SKM-1 treated with dmso at 0.1 percent for 144 hours (cell line): ENCODE results near the gene NEK1.
"Not testable (repeated sequence)": the region's sequence is repeated elsewhere in the genome, so short reads cannot be mapped to it uniquely, and the experiment has no call there.

Experiments
- DNase-seq: peaks from one replicate; lab custom pipeline; 2025; ENCODE audit not compliant: unreplicated experiment; lab: John Stamatoyannopoulos, UW

NEK1 gene

GRCh38 chr4:169628579-169628978, 16.2 kb upstream of the NEK1 start:
- no peak for DNase-seq

GRCh38 chr4:169627307-169627706, 14.9 kb upstream of the NEK1 start:
- no peak for DNase-seq

GRCh38 chr4:169626331-169627282, 14.2 kb upstream of the NEK1 start:
- DNase-seq = no peak

- DNase-seq = no peak
Observed at GRCh38 chr4:169625886-169626285, 13.5 kb upstream of the NEK1 start.

- not testable (repeated sequence) for DNase-seq
Observed at GRCh38 chr4:169624012-169624411, 11.6 kb upstream of the NEK1 start.

- no peak for DNase-seq
Observed at GRCh38 chr4:169622566-169622965, 10.2 kb upstream of the NEK1 start.

GRCh38 chr4:169621731-169622492, 9.5 kb upstream of the NEK1 start:
- DNase-seq = no peak

- no peak for DNase-seq
Observed at GRCh38 chr4:169620880-169621248, 8.5 kb upstream of the NEK1 start.

- DNase-seq = peak; percentile 93
Observed at GRCh38 chr4:169619958-169620879, 7.8 kb upstream of the NEK1 start, which contains the start of gene CLCN3. Gene CLCN3 (plus strand): TSS chr4:169620578. CDS start chr4:169635929, 15,351 bp downstream.

GRCh38 chr4:169619518-169619957, 7.2 kb upstream of the NEK1 start:
- peak; percentile 43 for DNase-seq

- no peak for DNase-seq
Observed at GRCh38 chr4:169618986-169619385, 6.6 kb upstream of the NEK1 start.

- DNase-seq = no peak
Observed at GRCh38 chr4:169618286-169618685, 5.9 kb upstream of the NEK1 start.

- DNase-seq = no peak
Observed at GRCh38 chr4:169617306-169617705, 4.9 kb upstream of the NEK1 start.

GRCh38 chr4:169616846-169617245, 4.5 kb upstream of the NEK1 start:
- no peak for DNase-seq

- no peak for DNase-seq
Observed at GRCh38 chr4:169615467-169616106, 3.2 kb upstream of the NEK1 start.

GRCh38 chr4:169612871-169613859, 782 bp upstream of the NEK1 start:
- DNase-seq = peak; percentile 73

- no peak for DNase-seq
Observed at GRCh38 chr4:169611157-169611556, 1.2 kb downstream of the NEK1 start.

GRCh38 chr4:169604903-169605331, 7.5 kb downstream of the NEK1 start:
- DNase-seq = no peak
